DMS53 (cell line): ENCODE data around the gene UROC1.

ENCODE experiments used
- DNase-seq: peaks from one replicate; lab custom pipeline; 2025; lab: John Stamatoyannopoulos, UW

UROC1 gene

DNA sequence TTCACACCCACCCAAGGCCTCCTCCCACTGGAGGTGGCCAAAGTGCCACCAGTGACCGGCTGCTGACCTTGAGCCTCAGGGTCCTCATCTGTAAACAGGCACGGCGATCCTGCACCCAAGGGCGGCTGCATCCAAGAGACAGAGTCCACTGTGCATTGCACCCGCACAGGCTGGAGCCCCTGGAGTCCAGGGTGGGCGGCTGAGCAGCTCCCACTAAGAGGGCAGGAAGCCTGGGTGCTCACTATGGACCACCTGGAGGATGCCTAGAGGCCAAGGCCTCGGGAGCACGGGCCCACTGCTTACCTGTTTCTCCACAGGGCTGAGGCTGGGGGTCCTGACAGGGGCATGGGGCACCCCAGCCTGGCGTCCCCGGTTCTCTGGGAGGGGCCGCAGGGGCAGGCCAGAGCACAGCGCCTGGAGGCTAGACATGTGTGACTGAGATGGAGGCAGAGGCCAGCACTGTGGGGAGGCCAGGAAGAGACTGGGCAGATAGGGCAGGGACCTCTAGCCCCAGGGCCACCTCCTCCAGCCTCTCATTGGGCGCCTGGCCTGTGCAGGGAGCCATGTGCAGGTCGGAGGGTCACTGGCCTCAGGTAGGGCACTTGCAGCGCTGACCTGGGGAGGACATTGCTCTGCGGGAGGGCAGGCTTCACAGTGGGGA is at the start of gene UROC1:
UROC1 (minus strand) TSS at position 483 of the 661 bp plus-strand sequence; CDS start at position 429, 54 bp downstream.
- no peak for DNase-seq

DNA sequence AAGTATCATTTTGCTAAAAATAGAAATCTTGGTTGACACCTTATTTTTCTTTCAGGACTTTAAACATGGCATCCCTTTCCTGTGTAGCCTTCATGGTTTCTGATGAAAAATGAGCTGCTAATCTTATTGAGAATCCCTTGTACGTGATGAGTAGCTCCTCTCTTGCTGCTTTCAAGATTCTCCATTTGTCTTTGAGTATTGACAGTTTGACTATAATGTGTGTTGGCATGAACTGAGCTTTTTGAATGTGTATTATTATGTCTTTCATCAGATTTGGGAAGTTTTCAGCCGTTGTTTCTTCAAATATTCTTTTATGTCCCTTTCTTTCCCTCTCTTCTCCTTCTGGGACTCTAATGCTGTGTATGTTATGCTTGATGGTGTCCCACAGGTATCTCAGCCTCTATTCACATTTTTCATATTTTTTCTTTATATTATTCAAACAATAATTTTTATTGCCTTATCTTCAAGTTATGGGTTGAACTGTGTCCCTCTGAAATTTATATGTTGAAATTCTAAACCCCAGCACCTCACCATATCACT is 45.2 kb upstream of the UROC1 start:
- DNase-seq: no peak

DNA sequence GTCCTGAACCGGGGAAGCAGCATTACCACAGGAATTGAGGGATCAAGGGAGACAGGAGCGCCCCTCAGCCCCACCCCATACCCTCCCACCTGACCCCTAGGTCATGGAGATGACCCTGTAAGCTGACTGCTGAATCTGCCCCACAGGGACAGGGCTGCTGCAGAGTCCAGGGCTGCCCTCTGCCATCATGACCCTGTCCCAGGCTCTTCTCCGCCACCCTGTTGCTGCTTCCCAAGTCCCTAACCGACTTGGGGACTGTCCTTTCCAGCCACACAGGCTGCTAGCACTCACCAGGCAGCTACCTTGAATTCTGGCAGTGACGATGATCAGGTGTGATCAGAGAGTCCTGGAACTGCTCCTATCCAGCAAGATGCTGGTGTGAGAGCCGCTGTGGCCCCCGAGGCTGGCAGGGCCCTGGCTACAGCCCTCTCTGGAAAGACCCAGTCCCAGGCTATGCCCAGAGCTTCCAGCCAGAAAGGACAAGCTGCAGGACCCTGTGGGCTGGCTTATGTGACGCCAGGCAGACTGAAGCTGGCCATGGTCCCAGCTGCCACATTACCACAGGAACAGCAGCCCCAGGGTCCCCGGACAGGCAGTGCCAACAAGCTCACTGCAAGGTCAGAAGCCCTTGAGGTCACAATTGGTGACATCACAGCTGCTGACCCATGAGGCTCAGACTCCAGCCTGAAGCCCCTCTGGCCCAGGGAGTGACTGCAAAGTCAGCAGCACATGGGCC is 40.9 kb upstream of the UROC1 start, which contains the start of gene C3orf22:
C3orf22 (minus strand) TSS at position 597 of the 736 bp plus-strand sequence. CDS start 5,542 bp downstream, outside the sequence.
- DNase-seq: no peak

DNA sequence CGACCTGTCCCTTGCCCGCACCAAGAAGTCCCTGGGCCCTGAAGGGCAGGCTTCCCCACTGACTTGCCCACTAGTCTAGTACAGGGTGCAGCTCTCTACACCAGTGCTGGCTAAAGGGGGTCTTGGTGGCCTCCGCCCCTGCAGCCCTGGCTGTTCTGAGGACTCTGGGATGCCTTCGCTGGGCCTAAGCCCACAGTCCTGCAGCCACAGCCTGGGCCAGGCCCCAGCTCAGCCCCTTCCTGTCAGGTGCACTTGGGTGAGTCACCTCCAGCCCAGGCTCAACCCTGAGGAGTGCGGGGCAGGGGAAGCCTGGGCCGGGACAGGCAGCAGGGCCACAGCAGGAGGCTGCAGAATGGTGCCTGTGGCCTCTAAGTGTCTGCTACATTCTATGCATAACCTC is 40.2 kb upstream of the UROC1 start:
- no peak for DNase-seq

DNA sequence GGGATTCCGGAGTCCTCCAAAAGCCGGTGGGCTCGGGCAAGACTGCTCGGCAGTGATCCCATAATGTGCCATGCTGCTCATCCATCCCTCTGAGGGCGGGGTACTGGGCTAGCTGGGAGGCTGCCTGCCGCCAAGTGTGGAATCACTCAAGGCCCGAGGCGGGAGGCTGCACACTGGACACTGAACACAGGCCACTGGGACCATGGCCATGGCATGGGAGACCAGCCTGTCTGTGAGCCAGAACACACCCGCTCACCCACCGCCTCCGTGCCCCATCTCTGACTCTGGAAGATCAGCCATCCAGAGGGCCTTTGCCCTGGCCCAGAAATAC is 39.8 kb upstream of the UROC1 start:
- no peak for DNase-seq

DNA sequence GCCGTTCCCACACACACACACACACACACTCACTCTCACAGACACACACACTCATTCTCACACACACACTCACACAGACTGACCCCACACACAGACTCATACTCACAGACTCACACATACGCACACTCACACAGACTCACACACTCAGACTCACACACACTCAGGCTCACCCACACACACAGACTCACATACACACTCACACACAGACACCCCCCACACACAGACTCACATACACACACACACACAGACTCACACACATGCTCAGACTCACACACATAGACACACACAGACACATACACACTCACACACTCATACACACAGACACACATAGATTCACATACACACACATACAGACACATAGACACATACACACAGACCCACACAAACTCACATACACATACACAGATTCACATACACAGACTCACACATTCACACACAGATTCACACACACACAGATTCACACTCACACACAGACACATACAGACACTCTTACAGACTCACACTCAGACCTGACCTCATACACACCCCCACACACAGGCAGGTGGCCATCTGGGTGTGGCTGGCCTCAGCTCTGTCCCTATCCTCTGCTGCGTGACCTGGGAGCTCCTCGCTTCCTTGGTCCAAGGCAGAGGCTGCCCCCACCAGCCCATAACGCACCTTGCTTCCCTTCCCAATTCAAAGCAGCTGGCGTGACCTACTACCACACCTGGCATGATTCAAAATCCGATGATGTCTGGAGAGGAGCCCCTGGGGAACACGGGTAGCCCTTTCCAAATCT is 39.3 kb upstream of the UROC1 start:
- no peak for DNase-seq

GRCh38 chr3:126555795-126556636 is 38.4 kb upstream of the UROC1 start:
- no peak for DNase-seq

DNA sequence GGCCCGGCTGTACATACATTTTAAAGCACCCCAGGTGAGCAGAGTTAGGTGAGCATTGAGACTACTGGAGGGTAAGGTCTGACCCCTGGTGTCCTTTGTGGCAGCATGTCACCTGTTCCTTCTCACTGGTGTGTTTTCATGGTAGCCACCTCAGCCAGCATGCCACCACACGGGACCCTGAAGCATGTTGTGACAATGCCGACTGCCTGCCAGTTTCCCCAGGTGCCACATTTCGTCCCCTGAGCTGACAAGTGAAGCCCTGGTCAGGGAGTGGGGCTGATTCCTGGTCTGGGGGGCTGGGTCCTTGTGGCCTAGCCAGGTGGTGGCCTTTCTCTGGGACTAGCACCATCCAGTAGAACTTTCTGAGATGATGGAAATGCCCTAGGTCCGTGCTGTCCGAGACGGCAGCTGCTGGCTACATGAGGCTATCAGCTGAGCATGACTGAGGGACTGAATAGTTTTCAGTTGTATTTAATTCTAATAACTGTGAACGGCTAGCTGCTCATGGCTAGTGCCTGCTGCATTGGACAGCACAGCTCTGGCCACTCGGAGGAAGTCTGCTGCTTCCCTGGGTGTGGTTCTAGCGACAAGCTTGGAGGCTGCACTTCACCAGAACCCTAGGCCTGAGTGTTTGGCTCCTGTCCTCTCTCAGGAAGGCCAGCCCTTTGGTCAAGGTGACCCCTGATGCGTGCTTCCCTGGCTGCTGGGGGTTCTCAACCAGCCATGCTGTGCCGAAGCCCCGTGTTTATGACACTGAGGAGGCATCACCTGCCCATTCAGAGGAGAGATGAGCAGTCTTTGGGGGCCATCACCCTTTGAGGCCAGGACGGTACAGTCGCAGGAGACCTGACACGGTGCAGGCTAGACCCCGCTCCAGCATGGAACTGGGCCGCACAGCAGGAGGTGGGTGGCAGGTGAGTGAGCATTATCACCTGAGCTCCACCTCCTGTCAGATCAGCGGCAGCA is 37.3 kb upstream of the UROC1 start:
- no peak for DNase-seq

DNA sequence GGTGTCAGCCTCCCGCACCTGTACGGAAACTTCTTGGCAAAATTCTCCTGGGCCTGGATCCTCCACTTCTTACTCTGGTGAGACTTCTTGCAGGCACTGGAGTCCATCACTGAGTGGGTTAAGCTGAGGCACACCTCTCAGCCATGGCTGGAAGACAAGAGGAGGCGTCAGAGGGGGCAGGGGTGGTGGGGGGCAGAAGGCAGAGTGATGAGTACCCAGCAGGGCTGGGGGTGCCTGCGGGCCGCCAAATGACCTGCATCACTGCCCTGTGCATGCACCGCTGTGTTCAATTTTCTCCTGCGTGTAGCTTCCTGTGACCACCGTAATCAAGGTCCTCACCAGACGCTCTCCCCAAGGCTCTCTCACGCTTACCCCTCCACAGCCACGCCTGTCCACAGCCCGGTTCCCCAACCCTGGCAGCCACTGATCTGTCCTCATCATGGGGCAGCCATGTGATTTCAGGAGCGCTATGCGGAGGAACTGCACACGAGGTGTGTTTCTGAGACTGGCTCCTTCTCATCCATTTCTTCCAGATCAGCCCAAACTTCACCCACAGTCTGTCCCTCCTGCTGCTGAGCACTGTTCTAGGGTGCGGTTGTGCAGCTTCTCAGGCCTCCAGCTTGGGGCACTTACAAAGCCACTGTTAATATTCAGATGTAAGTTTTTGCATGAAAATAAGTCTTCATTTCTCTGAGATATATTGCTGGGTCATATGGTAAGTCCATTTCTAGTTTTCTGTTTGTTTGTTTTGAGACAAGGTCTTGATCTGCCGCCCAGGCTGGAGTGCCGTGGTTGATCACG is 35.9 kb upstream of the UROC1 start:
- no peak for DNase-seq

DNA sequence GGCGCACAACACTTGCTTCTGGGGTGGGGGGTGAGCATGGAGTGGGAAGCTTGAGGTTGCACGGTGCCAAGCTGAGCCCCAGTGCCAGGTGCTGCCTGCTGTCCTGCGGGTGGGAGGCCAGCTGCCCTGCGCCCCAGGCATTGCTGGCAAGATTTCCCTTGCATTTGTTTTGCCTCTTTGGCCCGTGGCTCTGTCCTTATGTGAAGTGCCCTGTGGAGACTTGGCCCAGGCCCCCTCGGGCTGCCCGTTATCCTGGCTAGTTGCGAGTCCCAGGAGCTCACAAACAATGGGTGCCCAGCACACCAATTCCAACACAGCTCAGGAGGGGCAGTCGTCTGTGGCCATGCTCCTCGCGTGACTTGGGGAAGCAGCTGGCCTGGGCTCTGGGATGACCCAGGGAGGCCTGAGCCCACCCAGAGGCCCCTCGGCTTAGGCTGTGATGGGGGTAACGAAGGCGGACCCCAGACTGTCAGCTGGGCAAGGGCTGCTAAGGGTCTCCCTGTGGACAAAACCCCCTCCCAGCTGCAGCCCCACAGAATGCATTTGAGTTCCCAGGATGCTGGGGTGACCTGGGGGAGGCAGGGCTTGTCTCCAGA is 35.2 kb upstream of the UROC1 start:
- DNase-seq: no peak

GRCh38 chr3:126551839-126552687 is 34.5 kb upstream of the UROC1 start:
- DNase-seq: no peak

GRCh38 chr3:126551121-126551838 is 33.7 kb upstream of the UROC1 start:
- no peak for DNase-seq

GRCh38 chr3:126550488-126551051 is 33.0 kb upstream of the UROC1 start:
- DNase-seq: no peak

DNA sequence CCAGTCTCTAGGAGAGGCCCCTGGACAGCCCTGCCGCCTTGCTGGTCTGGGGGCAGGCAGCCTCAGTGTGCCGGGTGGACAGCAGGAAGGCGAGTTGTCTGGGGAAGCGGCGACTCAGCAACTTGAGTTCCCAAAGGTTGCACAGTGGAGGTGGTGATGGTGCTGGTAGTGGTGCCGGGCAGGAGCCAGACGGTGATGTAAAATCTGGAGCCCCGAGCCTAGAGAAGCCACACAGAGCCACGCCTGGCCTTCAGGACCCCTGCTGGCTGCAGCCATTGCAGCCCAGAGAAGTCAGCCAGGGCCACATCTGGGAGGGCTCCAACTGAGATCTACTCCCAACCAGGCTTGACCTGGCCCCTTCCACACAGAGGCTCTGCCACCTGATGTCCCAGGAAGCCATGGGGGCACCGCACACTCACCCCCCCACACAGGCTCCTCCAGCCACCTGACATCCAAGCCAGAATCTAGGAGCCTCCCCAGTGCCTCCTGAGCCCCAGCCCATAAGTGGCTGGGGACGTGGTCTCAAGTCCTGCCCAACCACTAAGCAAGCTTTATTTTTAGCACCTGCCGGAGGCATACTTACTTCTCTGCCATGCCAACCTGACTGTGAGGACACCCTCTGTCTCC is 32.4 kb upstream of the UROC1 start:
- DNase-seq: no peak

GRCh38 chr3:126548556-126549466 is 31.2 kb upstream of the UROC1 start:
- DNase-seq: no peak

DNA sequence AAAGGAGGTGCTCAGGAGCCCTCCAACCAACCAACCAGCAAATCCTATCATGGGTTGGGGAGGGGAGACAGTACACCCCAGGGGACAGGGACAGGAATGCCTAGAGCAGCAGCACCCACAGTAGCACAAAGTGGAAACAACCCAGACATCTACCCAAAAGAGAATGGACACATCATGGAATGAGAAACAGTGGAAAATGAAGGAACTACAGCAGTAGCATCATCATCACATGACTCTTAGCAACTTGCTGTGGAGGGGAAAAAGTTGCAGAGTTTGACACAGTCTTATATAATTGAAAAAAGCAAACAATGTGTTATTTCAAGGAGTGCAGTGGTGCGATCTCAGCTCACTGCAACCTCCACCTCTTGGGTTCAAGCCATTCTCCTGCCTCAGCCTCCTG is 30.1 kb upstream of the UROC1 start:
- no peak for DNase-seq
